NCI-H146 treated with DMSO at 0.1 percent for 48 hours (cell line): Measurements from ENCODE around the gene MGAT4C.

Experiments used
- DNase-seq: peaks from one replicate; lab custom pipeline; 2025; ENCODE audit not compliant: unreplicated experiment; lab: John Stamatoyannopoulos, UW

MGAT4C gene

DNA sequence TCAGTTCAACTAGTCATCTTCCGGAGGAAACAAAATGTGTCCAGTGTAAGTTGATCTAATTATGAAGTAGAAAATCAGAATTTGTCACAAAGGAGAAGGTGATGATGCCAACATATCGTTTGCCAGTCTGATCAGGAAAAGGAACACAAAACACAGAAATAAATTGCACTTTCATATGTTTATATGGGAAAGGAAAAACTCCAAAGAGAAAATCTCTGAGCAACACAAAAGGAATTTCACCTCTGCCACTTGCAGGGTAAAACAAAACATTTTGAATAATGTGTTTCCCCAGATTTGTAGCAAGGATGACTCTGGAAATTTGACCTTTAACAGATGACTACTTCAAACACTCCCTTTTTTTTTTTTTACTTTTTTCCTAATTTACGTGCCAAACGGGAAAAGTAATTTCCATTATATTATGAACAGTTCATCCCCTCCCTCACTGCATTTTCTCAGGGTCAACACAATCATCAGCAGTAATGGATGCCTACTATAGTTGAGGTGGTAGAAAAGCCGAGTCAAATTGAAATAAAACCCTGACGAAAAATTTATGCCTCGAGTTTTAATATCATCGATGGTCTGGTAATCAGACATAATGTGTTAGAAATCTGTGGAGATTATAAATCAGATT is 25.6 kb downstream of the MGAT4C start:
- DNase-seq = no peak

GRCh38 chr12:86229772-86230171 is 26.4 kb downstream of the MGAT4C start:
- DNase-seq = no peak

GRCh38 chr12:86228656-86229055 is 27.5 kb downstream of the MGAT4C start:
- no peak for DNase-seq

- DNase-seq = no peak
Measured at GRCh38 chr12:86226481-86226880, 29.7 kb downstream of the MGAT4C start.

- DNase-seq = no peak
Measured at GRCh38 chr12:86216591-86216990, 39.6 kb downstream of the MGAT4C start.

DNA sequence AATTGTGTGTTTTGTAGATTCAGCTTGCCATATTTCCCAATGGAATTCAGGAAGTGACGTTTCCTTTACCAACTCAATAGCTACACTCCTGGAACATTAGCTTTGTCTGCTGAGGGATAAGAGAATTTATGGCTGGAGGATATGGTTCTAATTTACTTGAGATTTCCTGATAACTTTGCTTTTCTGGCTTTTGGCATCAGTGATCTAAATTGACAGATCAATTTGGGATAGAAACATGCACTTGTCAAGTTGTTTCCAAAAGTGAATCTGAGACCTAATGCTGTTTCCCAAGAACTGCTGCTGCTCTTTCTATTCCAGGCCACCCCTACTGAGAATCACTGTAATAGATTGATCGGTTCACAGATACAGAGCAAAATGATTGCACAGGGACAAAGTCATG is 43.2 kb downstream of the MGAT4C start:
- DNase-seq = no peak

GRCh38 chr12:86198696-86199444 is 57.3 kb downstream of the MGAT4C start:
- DNase-seq = no peak

GRCh38 chr12:86196465-86196864 is 59.7 kb downstream of the MGAT4C start:
- no peak for DNase-seq

DNA sequence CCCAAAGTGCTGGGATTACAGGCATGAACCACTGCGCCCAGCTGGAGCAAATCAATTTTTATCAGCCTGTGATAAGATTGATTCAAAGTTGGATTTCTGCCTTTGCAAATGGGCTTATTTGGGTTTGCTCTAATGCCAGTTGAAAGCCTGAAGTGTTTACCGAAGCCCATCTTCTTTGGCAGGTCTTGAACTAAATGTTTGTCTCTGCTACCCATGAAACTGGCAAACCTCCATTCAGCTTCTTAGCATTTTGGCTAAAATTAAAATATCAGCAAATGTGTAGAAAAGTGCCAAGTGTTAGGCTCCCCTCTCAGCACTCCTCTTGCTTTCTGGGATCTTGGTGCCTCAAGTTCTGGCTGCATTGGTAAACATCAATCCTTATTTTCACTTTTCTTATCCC is 61.5 kb downstream of the MGAT4C start:
- DNase-seq = no peak

GRCh38 chr12:86193931-86194330 is 62.3 kb downstream of the MGAT4C start:
- no peak for DNase-seq

DNA sequence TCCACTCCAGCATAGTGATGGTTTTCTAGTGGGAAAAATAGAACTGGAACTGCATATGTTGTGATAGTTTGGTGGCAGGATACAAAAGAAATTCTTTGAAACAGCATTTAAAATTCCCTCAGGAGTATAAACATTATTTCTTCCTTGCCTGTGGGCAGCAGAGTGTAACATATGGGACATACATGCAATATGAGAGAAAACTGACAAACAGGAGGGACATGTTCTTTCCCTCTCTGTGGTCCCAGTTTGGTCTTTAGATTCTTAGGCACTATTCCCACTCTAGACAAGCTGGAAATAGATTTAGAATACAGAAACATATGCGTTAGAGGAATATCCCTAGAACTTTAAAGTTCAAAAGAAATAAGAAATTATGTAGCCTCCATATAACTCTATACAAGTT is 68.0 kb downstream of the MGAT4C start:
- no peak for DNase-seq

DNA sequence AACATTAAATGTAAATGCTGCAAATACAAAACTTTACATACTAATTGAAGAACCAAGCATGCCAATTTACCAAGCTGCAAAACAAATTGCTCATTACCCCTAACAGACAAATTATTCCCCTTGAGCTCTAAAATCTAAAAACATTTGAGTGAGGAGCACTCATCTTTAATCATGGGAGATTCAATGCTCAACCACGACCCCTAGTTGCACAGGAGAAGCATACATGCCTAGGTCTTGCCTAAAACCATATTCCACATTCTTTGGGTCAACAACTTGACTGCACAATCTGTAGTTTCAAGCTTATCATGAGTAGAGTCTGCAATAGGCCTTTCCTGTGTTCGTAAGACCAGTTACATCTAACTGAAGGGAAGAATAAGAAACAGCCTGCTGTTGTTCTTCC is 69.7 kb downstream of the MGAT4C start:
- no peak for DNase-seq

GRCh38 chr12:86179855-86180254 is 76.3 kb downstream of the MGAT4C start:
- no peak for DNase-seq

DNA sequence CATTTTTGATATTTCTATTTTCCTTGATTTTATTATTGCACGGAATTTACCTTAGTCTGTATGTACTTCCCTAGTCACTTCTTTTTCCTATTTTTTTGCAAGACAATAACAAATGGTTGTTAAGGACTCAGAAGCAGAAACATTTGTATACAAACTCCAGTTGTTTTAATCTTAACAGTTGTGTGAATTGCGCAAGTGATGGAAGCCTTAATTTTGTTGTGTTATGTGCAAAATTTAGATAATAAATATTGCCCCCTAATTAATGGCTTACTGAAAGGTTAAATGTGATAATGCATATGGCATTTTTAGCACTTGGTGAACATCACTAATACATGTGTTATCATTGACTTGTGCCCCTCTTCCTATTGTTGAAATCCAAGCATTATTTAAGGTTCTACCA is 82.0 kb downstream of the MGAT4C start:
- no peak for DNase-seq

DNA sequence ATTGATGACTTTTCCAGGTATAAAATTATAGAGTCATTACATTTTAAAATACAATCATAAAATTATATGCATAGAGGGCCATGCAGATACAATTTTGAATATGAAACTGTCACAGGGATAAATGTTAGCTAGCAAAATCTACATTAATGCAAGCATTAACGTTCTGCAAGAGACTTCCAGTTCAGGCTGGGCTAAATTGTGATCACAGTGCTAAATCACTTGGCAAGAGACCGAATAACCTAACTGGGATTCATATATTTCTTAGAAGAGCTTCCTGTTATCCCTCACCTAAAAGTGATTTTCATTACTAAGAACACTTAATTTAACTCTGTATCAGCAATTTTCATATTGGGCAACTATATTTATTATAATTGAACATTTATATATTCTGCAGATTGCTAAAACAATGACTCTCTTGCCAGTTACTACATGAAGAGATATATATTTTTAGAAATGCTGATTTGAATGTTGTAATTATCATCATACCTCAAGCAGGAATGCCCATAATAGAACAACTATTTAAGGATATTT is 83.2 kb downstream of the MGAT4C start:
- DNase-seq = no peak

- DNase-seq = no peak
Measured at GRCh38 chr12:86170051-86170450, 86.1 kb downstream of the MGAT4C start.

DNA sequence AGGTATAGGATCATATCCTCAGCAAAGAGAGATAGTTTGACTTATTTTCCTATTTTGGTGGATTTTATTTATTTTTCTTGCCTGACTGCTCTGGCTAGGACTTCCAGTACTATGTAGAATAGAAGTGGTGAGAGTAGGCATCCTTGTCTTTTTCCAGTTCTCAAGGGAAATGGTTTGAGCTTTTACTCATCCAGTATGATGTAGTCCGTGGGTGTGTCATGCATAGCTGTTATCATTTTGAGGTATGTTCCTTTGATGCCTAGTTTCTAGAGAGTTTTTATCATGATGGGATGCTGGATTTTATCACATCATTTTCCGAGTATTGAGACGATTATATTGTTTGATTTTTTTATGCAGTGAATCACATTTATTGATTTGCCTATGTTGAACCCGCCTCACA is 97.2 kb downstream of the MGAT4C start:
- DNase-seq = no peak

- DNase-seq = no peak
Measured at GRCh38 chr12:86154620-86155019, 101.6 kb downstream of the MGAT4C start.

GRCh38 chr12:86148612-86149011 is 107.6 kb downstream of the MGAT4C start:
- no peak for DNase-seq

- no peak for DNase-seq
Measured at GRCh38 chr12:86148071-86148470, 108.1 kb downstream of the MGAT4C start.

DNA sequence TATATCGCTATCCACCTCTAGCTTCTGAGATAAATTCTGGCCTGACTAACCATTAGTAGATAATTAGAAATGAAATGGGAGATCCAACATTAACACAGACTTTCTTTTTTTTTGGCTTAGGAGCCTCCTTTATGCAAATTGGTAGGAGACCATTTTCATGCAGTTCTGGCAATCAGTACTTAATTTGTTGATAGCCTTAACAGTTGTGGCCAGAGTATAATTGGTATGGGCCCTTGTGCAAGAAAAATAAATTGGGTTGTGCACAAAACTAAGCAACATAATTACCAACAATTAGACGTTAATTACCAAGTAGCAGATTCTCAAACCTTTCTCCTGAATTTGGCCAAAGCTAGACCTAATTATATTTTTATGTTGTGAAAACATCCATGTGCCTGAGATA is 111.0 kb downstream of the MGAT4C start:
- no peak for DNase-seq

- DNase-seq = no peak
Measured at GRCh38 chr12:86143162-86143561, 113.0 kb downstream of the MGAT4C start.

DNA sequence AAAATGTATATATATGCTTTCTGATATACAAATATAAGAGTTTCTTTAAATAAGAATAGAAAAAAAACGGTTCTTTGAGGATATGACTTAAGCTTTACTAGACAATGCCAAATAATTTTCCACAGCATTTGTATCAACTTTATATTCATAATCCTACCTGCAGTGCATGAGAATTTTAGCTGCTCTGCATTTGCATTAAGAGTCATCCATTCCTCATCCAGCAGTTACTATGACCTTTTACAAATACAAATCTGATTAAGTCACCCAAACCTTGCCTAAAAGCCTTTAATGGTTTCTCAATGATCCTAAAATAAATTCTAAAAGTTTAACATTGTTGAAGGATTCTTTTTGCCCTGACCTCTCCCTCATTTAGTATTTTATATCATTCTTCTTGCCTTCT is 116.5 kb downstream of the MGAT4C start:
- no peak for DNase-seq
